ENCODE data around the gene ADAMTSL1. TPM values are rescaled to one million over a fixed set of nuclear protein-coding genes. Genes with fewer than 3 reads are reported as not detected.

The ADAMTSL1 gene
- total and polyA plus RNA-seq, 2 donors from 2014 or later: 3.0 to 27.3 TPM

GRCh38 chr9:18447541-18447940, 26.4 kb upstream of the ADAMTSL1 start:
- intact Hi-C loops (cut with DNase I): no loop called here
- Histone ChIP-seq H3K9ac (ENCODE audit: low read length in 3 of 3) (no peak overlapping the region), H3K4me1 (ENCODE audit: control insufficient read depth in 2 of 3, insufficient read depth in 2 of 3, low read depth in 1 of 3, low read length in 3 of 3) (no peaks in the 10 kb centered on the region)

GRCh38 chr9:18448101-18448500, 25.9 kb upstream of the ADAMTSL1 start:
- intact Hi-C loops (cut with DNase I): no loop called here
- FAIRE-seq (no peak), DNase-seq (no peak)
- no peaks in the 10 kb centered on the region for H3K4me1 ChIP-seq (ENCODE audit: control insufficient read depth in 2 of 3, insufficient read depth in 2 of 3, low read depth in 1 of 3, low read length in 3 of 3)
- H3K27ac ChIP-seq (ENCODE audit: low read depth in 2 of 2, low read length in 2 of 2): no peak overlapping the region
- no peak overlapping the region for H3K9ac ChIP-seq (ENCODE audit: low read length in 3 of 3)
- H3K27me3 ChIP-seq (ENCODE audit: control insufficient read depth, insufficient read depth, low read length): no peaks in the 10 kb centered on the region
- no peak overlapping the region for H3K4me3 ChIP-seq (ENCODE audit: low read length in 3 of 3)
- H3K9me3 ChIP-seq (ENCODE audit: control insufficient read depth in 2 of 3, insufficient read depth in 1 of 3, low read length in 3 of 3): no peaks in the 10 kb centered on the region
- no peaks in the 10 kb centered on the region for H3K36me3 ChIP-seq (ENCODE audit: control insufficient read depth in 2 of 3, insufficient read depth in 3 of 3, low read length in 3 of 3)
- no peak for TF ChIP-seq CTCF (IDR thresholded peaks at IDR 0.05; ENCODE audit: borderline replicate concordance, extremely low read depth, insufficient read depth)

More at GRCh38 chr9:18447541-18447940, 26.4 kb upstream of the ADAMTSL1 start:
- Histone ChIP-seq H3K27me3 (ENCODE audit: control insufficient read depth, insufficient read depth, low read length) (no peaks in the 10 kb centered on the region), H3K4me3 (ENCODE audit: low read length in 3 of 3) (no peak overlapping the region), H3K36me3 (ENCODE audit: control insufficient read depth in 2 of 3, insufficient read depth in 3 of 3, low read length in 3 of 3) (no peaks in the 10 kb centered on the region), H3K27ac (ENCODE audit: low read depth in 2 of 2, low read length in 2 of 2) (no peak overlapping the region), H3K9me3 (ENCODE audit: control insufficient read depth in 2 of 3, insufficient read depth in 1 of 3, low read length in 3 of 3) (no peaks in the 10 kb centered on the region)
- no peak for TF ChIP-seq CTCF (IDR thresholded peaks at IDR 0.05; ENCODE audit: borderline replicate concordance, extremely low read depth, insufficient read depth)
- no peak for DNase-seq
- FAIRE-seq: no peak

- Histone ChIP-seq H3K27me3 (ENCODE audit: control insufficient read depth, insufficient read depth, low read length) (no peaks in the 10 kb centered on the region), H3K27ac (ENCODE audit: low read depth in 2 of 2, low read length in 2 of 2) (no peak overlapping the region), H3K9ac (ENCODE audit: low read length in 3 of 3) (no peak overlapping the region), H3K9me3 (ENCODE audit: control insufficient read depth in 2 of 3, insufficient read depth in 1 of 3, low read length in 3 of 3) (no peaks in the 10 kb centered on the region), H3K4me3 (ENCODE audit: low read length in 3 of 3) (no peak overlapping the region), H3K36me3 (ENCODE audit: control insufficient read depth in 2 of 3, insufficient read depth in 3 of 3, low read length in 3 of 3) (no peaks in the 10 kb centered on the region), H3K4me1 (ENCODE audit: control insufficient read depth in 2 of 3, insufficient read depth in 2 of 3, low read depth in 1 of 3, low read length in 3 of 3) (no peaks in the 10 kb centered on the region)
- FAIRE-seq: no peak
- DNase-seq: no peak
- TF ChIP-seq CTCF (IDR thresholded peaks at IDR 0.05; ENCODE audit: borderline replicate concordance, extremely low read depth, insufficient read depth): no peak
- intact Hi-C loops (cut with DNase I): no loop called here
Observed at GRCh38 chr9:18451406-18451805, 22.5 kb upstream of the ADAMTSL1 start.

GRCh38 chr9:18452276-18452675, 21.7 kb upstream of the ADAMTSL1 start:
- no peaks in the 10 kb centered on the region for H3K9me3 ChIP-seq (ENCODE audit: control insufficient read depth in 2 of 3, insufficient read depth in 1 of 3, low read length in 3 of 3)
- H3K27me3 ChIP-seq (ENCODE audit: control insufficient read depth, insufficient read depth, low read length): no peaks in the 10 kb centered on the region
- H3K36me3 ChIP-seq (ENCODE audit: control insufficient read depth in 2 of 3, insufficient read depth in 3 of 3, low read length in 3 of 3): no peaks in the 10 kb centered on the region
- intact Hi-C loops (cut with DNase I): no loop called here
- no peak overlapping the region for H3K4me3 ChIP-seq (ENCODE audit: low read length in 3 of 3)
- FAIRE-seq (no peak), DNase-seq (no peak)
- H3K4me1 ChIP-seq (ENCODE audit: control insufficient read depth in 2 of 3, insufficient read depth in 2 of 3, low read depth in 1 of 3, low read length in 3 of 3): no peaks in the 10 kb centered on the region
- no peak overlapping the region for H3K27ac ChIP-seq (ENCODE audit: low read depth in 2 of 2, low read length in 2 of 2)
- TF ChIP-seq CTCF (IDR thresholded peaks at IDR 0.05; ENCODE audit: borderline replicate concordance, extremely low read depth, insufficient read depth): no peak
- H3K9ac ChIP-seq (ENCODE audit: low read length in 3 of 3): no peak overlapping the region
